Breast epithelium (tissue), 3 donors: ENCODE measurements around the gene SLC26A4.

Source experiments
- POLR2A ChIP-seq: fragments of 450-650 bp; IDR thresholded peaks from one replicate; pipeline ENCODE4 v1.6.1; 2016; ENCODE audit warnings: antibody characterized with exemption, mild to moderate bottlenecking, moderate library complexity
- TF ChIP-seq, protein P1 (sequence below), 3 donors: fragments of 450-650 bp; IDR thresholded peaks; one replicate each; pipeline ENCODE4 v1.5.1; 2016 to 2017; ENCODE audit warnings: antibody characterized with exemption in 3 of 3, mild to moderate bottlenecking in 3 of 3, moderate library complexity in 3 of 3

- TF ChIP-seq POLR2A = no peak
- TF ChIP-seq, protein P1, sequence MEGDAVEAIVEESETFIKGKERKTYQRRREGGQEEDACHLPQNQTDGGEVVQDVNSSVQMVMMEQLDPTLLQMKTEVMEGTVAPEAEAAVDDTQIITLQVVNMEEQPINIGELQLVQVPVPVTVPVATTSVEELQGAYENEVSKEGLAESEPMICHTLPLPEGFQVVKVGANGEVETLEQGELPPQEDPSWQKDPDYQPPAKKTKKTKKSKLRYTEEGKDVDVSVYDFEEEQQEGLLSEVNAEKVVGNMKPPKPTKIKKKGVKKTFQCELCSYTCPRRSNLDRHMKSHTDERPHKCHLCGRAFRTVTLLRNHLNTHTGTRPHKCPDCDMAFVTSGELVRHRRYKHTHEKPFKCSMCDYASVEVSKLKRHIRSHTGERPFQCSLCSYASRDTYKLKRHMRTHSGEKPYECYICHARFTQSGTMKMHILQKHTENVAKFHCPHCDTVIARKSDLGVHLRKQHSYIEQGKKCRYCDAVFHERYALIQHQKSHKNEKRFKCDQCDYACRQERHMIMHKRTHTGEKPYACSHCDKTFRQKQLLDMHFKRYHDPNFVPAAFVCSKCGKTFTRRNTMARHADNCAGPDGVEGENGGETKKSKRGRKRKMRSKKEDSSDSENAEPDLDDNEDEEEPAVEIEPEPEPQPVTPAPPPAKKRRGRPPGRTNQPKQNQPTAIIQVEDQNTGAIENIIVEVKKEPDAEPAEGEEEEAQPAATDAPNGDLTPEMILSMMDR (IDR thresholded peaks at IDR 0.05) = no peak
These were observed 26.3 kb downstream of the SLC26A4 start for GRCh38 chr7:107686816-107687387.
